ENCODE results near the gene DLEC1. TPM values are rescaled to one million over a fixed set of nuclear protein-coding genes. Genes with fewer than 3 reads are reported as not detected.

DLEC1 gene
- total RNA-seq, 1 experiment from 2014 or later = 0.81 TPM

DNA sequence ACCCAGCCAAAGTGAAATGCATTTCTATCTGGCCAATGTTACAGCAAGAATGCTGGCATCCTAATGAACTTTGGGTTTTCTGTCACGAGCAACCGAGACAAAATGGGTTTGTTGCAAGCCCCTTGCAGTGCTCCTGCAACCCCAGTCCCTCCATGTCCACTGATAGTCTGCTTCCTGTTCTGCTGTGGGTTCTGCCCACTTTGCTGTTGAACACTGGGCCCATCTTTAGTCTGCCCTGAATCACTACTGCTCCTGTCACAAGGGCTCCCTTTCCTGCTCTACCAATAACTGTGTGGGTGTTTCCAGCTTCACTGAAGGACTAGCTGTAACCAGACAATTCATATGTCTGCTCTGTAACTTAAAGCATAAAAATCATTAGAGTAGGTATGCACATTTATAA, 113.6 kb downstream of the DLEC1 start (continued):
- TF ChIP-seq, protein P1, sequence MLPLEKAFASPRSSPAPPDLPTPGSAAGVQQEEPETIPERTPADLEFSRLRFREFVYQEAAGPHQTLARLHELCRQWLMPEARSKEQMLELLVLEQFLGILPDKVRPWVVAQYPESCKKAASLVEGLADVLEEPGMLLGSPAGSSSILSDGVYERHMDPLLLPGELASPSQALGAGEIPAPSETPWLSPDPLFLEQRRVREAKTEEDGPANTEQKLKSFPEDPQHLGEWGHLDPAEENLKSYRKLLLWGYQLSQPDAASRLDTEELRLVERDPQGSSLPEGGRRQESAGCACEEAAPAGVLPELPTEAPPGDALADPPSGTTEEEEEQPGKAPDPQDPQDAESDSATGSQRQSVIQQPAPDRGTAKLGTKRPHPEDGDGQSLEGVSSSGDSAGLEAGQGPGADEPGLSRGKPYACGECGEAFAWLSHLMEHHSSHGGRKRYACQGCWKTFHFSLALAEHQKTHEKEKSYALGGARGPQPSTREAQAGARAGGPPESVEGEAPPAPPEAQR (CRISPR knock-in tag; IDR thresholded peaks at IDR 0.05) = no peak

DNA sequence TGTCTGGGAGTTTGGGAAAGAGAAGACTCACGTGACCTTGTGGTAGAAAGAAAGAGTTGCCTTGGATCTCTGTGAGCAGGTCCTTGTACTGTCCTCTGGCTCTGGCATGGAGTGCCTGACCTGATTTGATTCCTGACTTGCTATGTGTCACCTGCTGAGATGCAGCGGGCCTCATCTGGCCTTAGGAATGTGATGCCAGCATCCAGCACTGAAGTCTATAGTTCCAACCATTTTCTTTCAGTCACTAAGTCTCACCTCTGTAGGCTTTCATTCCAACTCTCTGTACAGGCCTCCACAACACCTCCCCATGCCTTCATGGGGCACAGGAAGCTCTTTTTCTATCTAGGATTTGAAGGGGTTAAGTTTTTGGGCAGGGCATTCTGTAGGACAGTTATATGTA, 114.2 kb downstream of the DLEC1 start:
- ATAC-seq = no peak
- Mint-ChIP-seq H3K4me3 (no peak overlapping the region), H3K27ac (no peak overlapping the region), H3K27me3 (ENCODE audit: low read depth) (no peaks in the 10 kb centered on the region; the same call in 1 of the 2 replicates), H3K36me3 (no peaks in the 10 kb centered on the region), H3K4me1 (no peaks in the 10 kb centered on the region), H3K9me3 (no peaks in the 10 kb centered on the region; the same call in 1 of the 2 replicates)
- CTCF ChIA-PET = interaction anchor here (0.8 to 1.1 kb wide), 2 partner anchors 10 to 12 kb away, joined by 3 to 6 read pairs; partner anchors contain the start of gene OXSR1
- no peak for DNase-seq (ENCODE audit: low spot score)
- POLR2A ChIA-PET = no interaction called here
- TF ChIP-seq, protein P2, sequence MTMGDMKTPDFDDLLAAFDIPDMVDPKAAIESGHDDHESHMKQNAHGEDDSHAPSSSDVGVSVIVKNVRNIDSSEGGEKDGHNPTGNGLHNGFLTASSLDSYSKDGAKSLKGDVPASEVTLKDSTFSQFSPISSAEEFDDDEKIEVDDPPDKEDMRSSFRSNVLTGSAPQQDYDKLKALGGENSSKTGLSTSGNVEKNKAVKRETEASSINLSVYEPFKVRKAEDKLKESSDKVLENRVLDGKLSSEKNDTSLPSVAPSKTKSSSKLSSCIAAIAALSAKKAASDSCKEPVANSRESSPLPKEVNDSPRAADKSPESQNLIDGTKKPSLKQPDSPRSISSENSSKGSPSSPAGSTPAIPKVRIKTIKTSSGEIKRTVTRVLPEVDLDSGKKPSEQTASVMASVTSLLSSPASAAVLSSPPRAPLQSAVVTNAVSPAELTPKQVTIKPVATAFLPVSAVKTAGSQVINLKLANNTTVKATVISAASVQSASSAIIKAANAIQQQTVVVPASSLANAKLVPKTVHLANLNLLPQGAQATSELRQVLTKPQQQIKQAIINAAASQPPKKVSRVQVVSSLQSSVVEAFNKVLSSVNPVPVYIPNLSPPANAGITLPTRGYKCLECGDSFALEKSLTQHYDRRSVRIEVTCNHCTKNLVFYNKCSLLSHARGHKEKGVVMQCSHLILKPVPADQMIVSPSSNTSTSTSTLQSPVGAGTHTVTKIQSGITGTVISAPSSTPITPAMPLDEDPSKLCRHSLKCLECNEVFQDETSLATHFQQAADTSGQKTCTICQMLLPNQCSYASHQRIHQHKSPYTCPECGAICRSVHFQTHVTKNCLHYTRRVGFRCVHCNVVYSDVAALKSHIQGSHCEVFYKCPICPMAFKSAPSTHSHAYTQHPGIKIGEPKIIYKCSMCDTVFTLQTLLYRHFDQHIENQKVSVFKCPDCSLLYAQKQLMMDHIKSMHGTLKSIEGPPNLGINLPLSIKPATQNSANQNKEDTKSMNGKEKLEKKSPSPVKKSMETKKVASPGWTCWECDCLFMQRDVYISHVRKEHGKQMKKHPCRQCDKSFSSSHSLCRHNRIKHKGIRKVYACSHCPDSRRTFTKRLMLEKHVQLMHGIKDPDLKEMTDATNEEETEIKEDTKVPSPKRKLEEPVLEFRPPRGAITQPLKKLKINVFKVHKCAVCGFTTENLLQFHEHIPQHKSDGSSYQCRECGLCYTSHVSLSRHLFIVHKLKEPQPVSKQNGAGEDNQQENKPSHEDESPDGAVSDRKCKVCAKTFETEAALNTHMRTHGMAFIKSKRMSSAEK (CRISPR knock-in tag; IDR thresholded peaks at IDR 0.05; ENCODE audit: borderline replicate concordance) = no peak
- TF ChIP-seq EMX1 (CRISPR knock-in tag; IDR thresholded peaks at IDR 0.05) = no peak
- TF ChIP-seq TP53 (CRISPR knock-in tag; IDR thresholded peaks at IDR 0.05) = no peak
- no peak for TF ChIP-seq JAZF1 (CRISPR knock-in tag; IDR thresholded peaks at IDR 0.05)

DNA sequence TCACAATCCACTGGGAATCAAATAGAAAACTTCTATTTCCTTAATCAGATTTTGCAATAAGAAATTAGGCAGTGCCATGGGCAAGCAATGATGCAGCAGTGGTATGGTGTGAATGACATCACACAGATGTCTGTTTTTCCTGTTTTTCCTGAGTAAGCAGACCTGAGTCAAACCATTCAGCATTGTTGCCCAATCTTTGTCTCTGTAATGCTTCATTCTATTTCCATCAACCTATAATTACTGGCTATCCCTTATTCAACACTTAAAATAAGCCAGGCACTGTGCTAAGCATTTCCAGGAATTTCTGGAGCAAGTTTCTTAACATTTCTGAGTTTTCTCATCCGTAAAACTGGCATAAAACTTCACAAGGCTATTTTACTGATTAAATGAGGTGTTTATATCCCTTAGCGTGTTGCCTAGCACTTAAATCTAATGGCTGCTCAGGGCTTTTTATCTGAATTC, 115.1 kb downstream of the DLEC1 start:
- CTCF ChIA-PET = interaction anchor here (1.1 kb wide), 1 partner anchor 9 kb away, joined by 6 read pairs; no protein-coding TSS in a partner anchor
- H3K36me3 Mint-ChIP-seq = no peaks in the 10 kb centered on the region
- H3K4me1 Mint-ChIP-seq = no peaks in the 10 kb centered on the region
- no peaks in the 10 kb centered on the region; the same call in 1 of the 2 replicates for H3K27me3 Mint-ChIP-seq (ENCODE audit: low read depth)
- POLR2A ChIA-PET = no interaction called here
- DNase-seq (ENCODE audit: low spot score) (no peak), ATAC-seq (no peak)
- H3K27ac Mint-ChIP-seq = no peak overlapping the region
- H3K4me3 Mint-ChIP-seq = no peak overlapping the region
- no peaks in the 10 kb centered on the region; the same call in 1 of the 2 replicates for H3K9me3 Mint-ChIP-seq
- TF ChIP-seq ZNF423 (CRISPR knock-in tag; IDR thresholded peaks at IDR 0.05) = no peak
- TF ChIP-seq, protein P3, sequence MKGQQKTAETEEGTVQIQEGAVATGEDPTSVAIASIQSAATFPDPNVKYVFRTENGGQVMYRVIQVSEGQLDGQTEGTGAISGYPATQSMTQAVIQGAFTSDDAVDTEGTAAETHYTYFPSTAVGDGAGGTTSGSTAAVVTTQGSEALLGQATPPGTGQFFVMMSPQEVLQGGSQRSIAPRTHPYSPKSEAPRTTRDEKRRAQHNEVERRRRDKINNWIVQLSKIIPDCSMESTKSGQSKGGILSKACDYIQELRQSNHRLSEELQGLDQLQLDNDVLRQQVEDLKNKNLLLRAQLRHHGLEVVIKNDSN (CRISPR knock-in tag; IDR thresholded peaks at IDR 0.05) = no peak
- TF ChIP-seq, protein P4, sequence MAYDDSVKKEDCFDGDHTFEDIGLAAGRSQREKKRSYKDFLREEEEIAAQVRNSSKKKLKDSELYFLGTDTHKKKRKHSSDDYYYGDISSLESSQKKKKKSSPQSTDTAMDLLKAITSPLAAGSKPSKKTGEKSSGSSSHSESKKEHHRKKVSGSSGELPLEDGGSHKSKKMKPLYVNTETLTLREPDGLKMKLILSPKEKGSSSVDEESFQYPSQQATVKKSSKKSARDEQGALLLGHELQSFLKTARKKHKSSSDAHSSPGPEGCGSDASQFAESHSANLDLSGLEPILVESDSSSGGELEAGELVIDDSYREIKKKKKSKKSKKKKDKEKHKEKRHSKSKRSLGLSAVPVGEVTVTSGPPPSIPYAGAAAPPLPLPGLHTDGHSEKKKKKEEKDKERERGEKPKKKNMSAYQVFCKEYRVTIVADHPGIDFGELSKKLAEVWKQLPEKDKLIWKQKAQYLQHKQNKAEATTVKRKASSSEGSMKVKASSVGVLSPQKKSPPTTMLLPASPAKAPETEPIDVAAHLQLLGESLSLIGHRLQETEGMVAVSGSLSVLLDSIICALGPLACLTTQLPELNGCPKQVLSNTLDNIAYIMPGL (CRISPR knock-in tag; IDR thresholded peaks at IDR 0.05) = no peak
- no peak for TF ChIP-seq MYBL2 (CRISPR knock-in tag; IDR thresholded peaks at IDR 0.05)
- TF ChIP-seq, protein P5, sequence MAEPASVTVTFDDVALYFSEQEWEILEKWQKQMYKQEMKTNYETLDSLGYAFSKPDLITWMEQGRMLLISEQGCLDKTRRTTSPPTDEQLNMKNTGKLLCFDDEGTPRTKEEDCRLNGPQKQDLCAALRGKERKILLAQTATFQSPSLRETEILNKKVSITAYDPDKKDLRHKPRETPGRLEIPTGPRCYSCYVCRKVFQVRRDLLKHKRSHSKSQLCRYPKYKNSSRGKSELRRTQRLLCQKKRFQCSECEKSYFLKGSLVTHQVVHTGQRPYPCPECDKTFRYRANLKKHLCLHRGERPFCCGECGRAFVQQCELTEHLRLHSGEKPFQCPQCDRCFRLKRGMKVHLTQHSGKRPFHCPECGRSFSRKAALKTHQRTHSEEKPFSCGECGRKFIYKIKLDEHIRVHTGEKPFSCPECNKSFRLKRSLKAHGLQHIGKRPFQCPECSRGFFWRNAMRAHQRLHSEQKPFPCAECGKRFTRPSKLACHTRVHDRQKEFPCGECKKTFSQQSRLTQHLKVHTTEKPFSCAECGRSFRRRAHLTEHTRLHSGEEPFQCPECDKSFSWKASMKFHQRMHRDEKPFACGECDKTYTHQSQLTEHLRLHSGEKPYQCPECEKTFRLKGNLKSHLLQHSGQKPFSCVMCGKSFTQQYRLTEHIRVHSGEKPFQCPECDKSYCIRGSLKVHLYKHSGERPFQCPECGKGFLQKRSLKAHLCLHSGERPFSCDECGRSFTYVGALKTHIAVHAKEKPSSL (CRISPR knock-in tag; conservative IDR thresholded peaks at IDR 0.05) = no peak
- TF ChIP-seq, protein P6, sequence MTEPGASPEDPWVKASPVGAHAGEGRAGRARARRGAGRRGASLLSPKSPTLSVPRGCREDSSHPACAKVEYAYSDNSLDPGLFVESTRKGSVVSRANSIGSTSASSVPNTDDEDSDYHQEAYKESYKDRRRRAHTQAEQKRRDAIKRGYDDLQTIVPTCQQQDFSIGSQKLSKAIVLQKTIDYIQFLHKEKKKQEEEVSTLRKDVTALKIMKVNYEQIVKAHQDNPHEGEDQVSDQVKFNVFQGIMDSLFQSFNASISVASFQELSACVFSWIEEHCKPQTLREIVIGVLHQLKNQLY (CRISPR knock-in tag; IDR thresholded peaks at IDR 0.05) = no peak
- no peak for TF ChIP-seq TP53 (CRISPR knock-in tag; IDR thresholded peaks at IDR 0.05)
- no peak for TF ChIP-seq NR2C2 (CRISPR knock-in tag; IDR thresholded peaks at IDR 0.05)
- TF ChIP-seq, protein P7, sequence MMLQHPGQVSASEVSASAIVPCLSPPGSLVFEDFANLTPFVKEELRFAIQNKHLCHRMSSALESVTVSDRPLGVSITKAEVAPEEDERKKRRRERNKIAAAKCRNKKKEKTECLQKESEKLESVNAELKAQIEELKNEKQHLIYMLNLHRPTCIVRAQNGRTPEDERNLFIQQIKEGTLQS (CRISPR knock-in tag; conservative IDR thresholded peaks at IDR 0.05) = no peak
- TF ChIP-seq, protein P8, sequence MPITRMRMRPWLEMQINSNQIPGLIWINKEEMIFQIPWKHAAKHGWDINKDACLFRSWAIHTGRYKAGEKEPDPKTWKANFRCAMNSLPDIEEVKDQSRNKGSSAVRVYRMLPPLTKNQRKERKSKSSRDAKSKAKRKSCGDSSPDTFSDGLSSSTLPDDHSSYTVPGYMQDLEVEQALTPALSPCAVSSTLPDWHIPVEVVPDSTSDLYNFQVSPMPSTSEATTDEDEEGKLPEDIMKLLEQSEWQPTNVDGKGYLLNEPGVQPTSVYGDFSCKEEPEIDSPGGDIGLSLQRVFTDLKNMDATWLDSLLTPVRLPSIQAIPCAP (CRISPR knock-in tag; IDR thresholded peaks at IDR 0.05) = no peak
- no peak for TF ChIP-seq ZNF671 (CRISPR knock-in tag; IDR thresholded peaks at IDR 0.05)
- TF ChIP-seq GABPB1 (CRISPR knock-in tag; IDR thresholded peaks at IDR 0.05) = no peak

Measured in WTC11 (cell line).